DOHH2 (cell line): Measurements from ENCODE around the gene PTPRN2.

Experiments
- H3F3A ChIP-seq: fragments of 200-600 bp; sonication (generic), shearing (Covaris generic); 2 replicates; pipeline ENCODE4 v1.6.0; 2016; ENCODE audit warnings: antibody characterized with exemption, mild to moderate bottlenecking; ENCODE audit not compliant: control insufficient read depth, insufficient read depth
- H3K27ac ChIP-seq: fragments of 200-600 bp; sonication (generic); 2 replicates; pipeline ENCODE4 v1.5.1; 2014; ENCODE audit warnings: low read depth, mild to moderate bottlenecking, low read length, moderate library complexity
- H3K27me3 ChIP-seq: fragments of 200-600 bp; sonication (generic); 2 replicates; pipeline ENCODE4 v1.6.1; 2014; ENCODE audit warnings: mild to moderate bottlenecking, low read length, mixed read lengths; ENCODE audit not compliant: control insufficient read depth
- H3K36me3 ChIP-seq: fragments of 200-600 bp; sonication (generic); 2 replicates; pipeline ENCODE4 v1.6.1; 2014; ENCODE audit warnings: mild to moderate bottlenecking, low read length, moderate library complexity, mixed read lengths; ENCODE audit not compliant: control insufficient read depth
- H3K4me1 ChIP-seq: fragments of 200-600 bp; sonication (generic); 2 replicates; pipeline ENCODE4 v1.6.1; 2014; ENCODE audit warnings: mild to moderate bottlenecking, low read length, mixed read lengths; ENCODE audit not compliant: control insufficient read depth
- H3K4me2 ChIP-seq: fragments of 200-600 bp; sonication (generic); 2 replicates; pipeline ENCODE4 v1.6.0; 2014; ENCODE audit warnings: mild to moderate bottlenecking, low read length, moderate library complexity
- H3K4me3 ChIP-seq: fragments of 200-600 bp; sonication (generic); 2 replicates; pipeline ENCODE4 v1.5.1; 2014; ENCODE audit warnings: mild to moderate bottlenecking, low read length, mixed read lengths
- H3K79me2 ChIP-seq: fragments of 200-600 bp; sonication (generic); 2 replicates; pipeline ENCODE4 v1.6.1; 2014; ENCODE audit warnings: mild to moderate bottlenecking, low read length, mixed read lengths; ENCODE audit not compliant: control insufficient read depth
- H3K9me2 ChIP-seq: fragments of 200-600 bp; sonication (generic); replicated peaks from 2 replicates; pipeline ENCODE4 v1.6.1; 2014; ENCODE audit warnings: mild to moderate bottlenecking, low read length, mixed read lengths; ENCODE audit not compliant: control insufficient read depth
- H3K9me3 ChIP-seq: fragments of 200-600 bp; sonication (generic); 2 replicates; pipeline ENCODE4 v1.6.1; 2014; ENCODE audit warnings: antibody characterized with exemption, low read length, mixed read lengths; ENCODE audit not compliant: control insufficient read depth, insufficient read depth
- H4K20me1 ChIP-seq: fragments of 200-600 bp; sonication (generic); 2 replicates; pipeline ENCODE4 v1.6.0; 2014; ENCODE audit warnings: low read depth, mild to moderate bottlenecking, antibody characterized with exemption, low read length, moderate library complexity; ENCODE audit not compliant: control insufficient read depth, insufficient read depth
- EZH2phosphoT487 ChIP-seq: fragments of 200-600 bp; sonication (generic); IDR thresholded peaks from 2 replicates; pipeline ENCODE4 v1.6.1; 2017; ENCODE audit warnings: borderline replicate concordance, mild to moderate bottlenecking, antibody characterized with exemption, low read length, moderate library complexity, mixed read lengths
- TF ChIP-seq, protein P1 (sequence below): fragments of 200-600 bp; sonication (generic); IDR thresholded peaks from one replicate; pipeline ENCODE4 v1.5.1; 2014; ENCODE audit warnings: antibody characterized with exemption, mild to moderate bottlenecking, low read depth, low read length; ENCODE audit not compliant: poor library complexity, severe bottlenecking

PTPRN2 gene

DNA sequence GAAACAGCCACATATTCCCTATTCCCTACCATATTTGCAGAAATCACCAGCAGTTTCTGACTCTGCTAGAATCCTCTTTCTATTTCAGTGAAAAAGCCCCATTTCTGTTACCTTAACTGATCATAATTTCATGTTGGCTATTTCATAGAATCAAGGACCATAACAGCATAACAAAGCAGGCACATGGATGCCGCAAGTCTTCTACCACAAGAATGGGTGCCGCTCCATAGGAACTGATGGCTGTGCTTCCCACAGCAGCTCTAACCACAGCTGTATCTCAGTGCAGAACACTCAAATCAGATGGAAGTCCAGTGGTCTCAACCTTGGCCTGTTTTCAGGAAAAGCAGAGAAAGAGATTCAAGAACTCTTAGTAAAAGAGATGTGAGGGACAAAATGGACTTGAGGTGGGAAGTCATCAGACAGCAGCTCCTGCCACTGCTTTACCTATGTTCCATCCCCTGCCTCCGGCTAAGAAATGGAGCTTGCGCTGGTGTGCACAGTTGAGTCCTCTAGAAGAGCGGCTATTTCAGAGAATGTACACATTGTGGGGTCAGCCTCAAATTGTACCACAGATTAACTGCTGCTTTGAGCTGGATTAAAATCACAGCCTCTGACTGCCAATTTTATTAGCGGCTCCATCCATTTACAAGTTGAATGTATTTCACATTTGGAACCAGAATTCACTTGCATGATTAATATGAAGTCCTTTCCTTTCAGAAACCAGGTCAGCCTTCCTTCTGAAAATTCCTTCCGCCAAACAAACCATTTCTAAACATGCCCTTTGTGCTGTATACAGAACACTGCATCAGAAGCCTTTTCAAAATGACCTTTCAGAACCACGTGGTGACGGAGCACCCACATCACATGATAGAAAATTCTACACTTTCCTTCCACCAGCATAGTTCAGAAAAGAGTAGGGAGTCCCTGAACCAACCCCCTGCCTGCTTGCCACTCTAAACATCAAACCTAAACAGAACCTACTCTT lies 7.7 kb downstream of the PTPRN2 start:
- H3K4me3 ChIP-seq, result no peak overlapping the region
- no peak overlapping the region for H3K4me2 ChIP-seq
- peaks cover 10% of the 10 kb centered on the region for H3K4me1 ChIP-seq
- H3K79me2 ChIP-seq, result no peaks in the 10 kb centered on the region
- no peaks in the 10 kb centered on the region for H4K20me1 ChIP-seq
- no peaks in the 10 kb centered on the region for H3K36me3 ChIP-seq
- H3K27ac ChIP-seq, result no peak overlapping the region
- no peaks in the 10 kb centered on the region for H3K9me2 ChIP-seq
- H3K27me3 ChIP-seq, result no peaks in the 10 kb centered on the region
- H3F3A ChIP-seq, result no peaks in the 10 kb centered on the region
- TF ChIP-seq, protein P1, sequence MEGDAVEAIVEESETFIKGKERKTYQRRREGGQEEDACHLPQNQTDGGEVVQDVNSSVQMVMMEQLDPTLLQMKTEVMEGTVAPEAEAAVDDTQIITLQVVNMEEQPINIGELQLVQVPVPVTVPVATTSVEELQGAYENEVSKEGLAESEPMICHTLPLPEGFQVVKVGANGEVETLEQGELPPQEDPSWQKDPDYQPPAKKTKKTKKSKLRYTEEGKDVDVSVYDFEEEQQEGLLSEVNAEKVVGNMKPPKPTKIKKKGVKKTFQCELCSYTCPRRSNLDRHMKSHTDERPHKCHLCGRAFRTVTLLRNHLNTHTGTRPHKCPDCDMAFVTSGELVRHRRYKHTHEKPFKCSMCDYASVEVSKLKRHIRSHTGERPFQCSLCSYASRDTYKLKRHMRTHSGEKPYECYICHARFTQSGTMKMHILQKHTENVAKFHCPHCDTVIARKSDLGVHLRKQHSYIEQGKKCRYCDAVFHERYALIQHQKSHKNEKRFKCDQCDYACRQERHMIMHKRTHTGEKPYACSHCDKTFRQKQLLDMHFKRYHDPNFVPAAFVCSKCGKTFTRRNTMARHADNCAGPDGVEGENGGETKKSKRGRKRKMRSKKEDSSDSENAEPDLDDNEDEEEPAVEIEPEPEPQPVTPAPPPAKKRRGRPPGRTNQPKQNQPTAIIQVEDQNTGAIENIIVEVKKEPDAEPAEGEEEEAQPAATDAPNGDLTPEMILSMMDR, result no peak
- TF ChIP-seq EZH2phosphoT487, result no peak
- H3K9me3 ChIP-seq, result peaks cover 8% of the 10 kb centered on the region; the same call in 1 of the 2 replicates

DNA sequence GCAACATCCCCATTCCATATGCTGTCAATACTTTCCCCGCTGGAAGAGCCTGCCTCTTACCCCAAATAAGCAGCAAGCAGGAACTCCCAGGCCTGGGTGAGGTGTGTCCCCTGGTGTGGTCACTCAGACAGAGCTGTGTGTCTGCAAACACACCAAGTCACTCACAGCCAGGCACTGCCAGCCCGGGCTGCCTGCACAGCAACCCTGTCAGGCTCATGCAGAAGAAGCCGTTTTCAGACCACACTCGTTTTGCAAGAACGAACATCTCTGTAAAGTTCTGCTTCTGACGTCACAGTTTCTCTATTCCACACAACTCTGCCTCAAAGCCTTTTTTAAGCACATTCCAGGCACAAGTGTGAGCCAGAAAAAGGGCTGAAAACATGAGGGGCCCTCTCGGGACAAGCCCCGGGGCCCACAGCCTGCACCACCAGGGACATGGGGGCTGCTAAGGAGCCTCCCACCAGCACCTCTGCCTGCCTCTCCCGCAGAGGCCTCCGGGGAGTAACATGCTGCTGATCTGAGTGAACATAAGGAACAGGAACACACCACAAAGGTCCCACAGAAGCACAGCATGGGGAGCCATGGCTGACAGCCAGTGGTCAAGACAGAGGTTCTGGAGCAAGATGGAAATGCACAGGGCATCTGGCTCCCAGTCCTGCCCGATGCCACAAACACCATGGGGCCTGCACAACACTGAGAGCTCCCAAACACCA lies 11.4 kb downstream of the PTPRN2 start:
- Histone ChIP-seq H3K79me2 (no peaks in the 10 kb centered on the region), H3F3A (no peaks in the 10 kb centered on the region), H3K36me3 (no peaks in the 10 kb centered on the region), H3K27ac (no peak overlapping the region), H3K27me3 (peaks cover 8% of the 10 kb centered on the region), H4K20me1 (no peaks in the 10 kb centered on the region), H3K4me1 (peaks cover 7% of the 10 kb centered on the region), H3K4me3 (no peak overlapping the region), H3K9me3 (peaks cover 8% of the 10 kb centered on the region; the same call in 1 of the 2 replicates), H3K9me2 (no peaks in the 10 kb centered on the region), H3K4me2 (peak overlapping the region; percentile 4; the same call in 1 of the 2 replicates)
- TF ChIP-seq, protein P1, result no peak
- TF ChIP-seq EZH2phosphoT487, result no peak

GRCh38 chr7:158574308-158575036 lies 13.2 kb downstream of the PTPRN2 start:
- TF ChIP-seq EZH2phosphoT487, result no peak
- TF ChIP-seq, protein P1, result no peak

More at GRCh38 chr7:158574308-158575036, 13.2 kb downstream of the PTPRN2 start:
- Histone ChIP-seq H3K4me2 (no peak overlapping the region), H3K4me1 (peaks cover 7% of the 10 kb centered on the region), H3K79me2 (no peaks in the 10 kb centered on the region), H3K9me2 (no peaks in the 10 kb centered on the region), H3K9me3 (0 out of 2 replicates have a peak, but pooled peaks cover 3% of the 10 kb centered on the region), H3K36me3 (no peaks in the 10 kb centered on the region), H3F3A (no peaks in the 10 kb centered on the region), H3K4me3 (no peak overlapping the region), H4K20me1 (no peaks in the 10 kb centered on the region), H3K27me3 (peaks cover 8% of the 10 kb centered on the region), H3K27ac (no peak overlapping the region)
